Measurements from ENCODE around the gene PLXNA1. TPM values are rescaled to one million over a fixed set of nuclear protein-coding genes. Genes with fewer than 3 reads are reported as not detected.

The PLXNA1 gene
- total RNA-seq, 4 donors from 2014 or later: 19.7 to 27.5 (median 23.9) TPM

- 86% methylated on average over 1 of the region's 5 CpGs; no CpG with 5 or more reads in 1 of the 2 donors for WGBS, 2 donors
- peaks cover 0 to 12% (median 12%) of the 10 kb centered on the region in 3 donors for H3K9me3 ChIP-seq
- peaks cover 0 to 20% (median 0%) of the 10 kb centered on the region in 4 donors for H3K27me3 ChIP-seq
- no peaks in the 10 kb centered on the region for H3K36me3 ChIP-seq
- no peak overlapping the region for H3K4me3 ChIP-seq
- no peak for DNase-seq
- intact Hi-C loops (cut with DNase I): no loop called here
- peaks cover 0 to 16% (median 10%) of the 10 kb centered on the region in 3 donors for H3K4me1 ChIP-seq
- H3K27ac ChIP-seq: peak overlapping the region in 2 of 4 donors; percentile 36 to 70
- TF ChIP-seq POLR2A (IDR thresholded peaks at IDR 0.05) (no peak), CTCF (IDR thresholded peaks at IDR 0.05) (no peak)
These were observed 10.0 kb upstream of the PLXNA1 start for GRCh38 chr3:126972866-126973265.

- DNase-seq: no peak
- WGBS, 2 donors: 88 to 100% methylated on average over 1 of the region's 1 CpG
These were observed 9.1 kb upstream of the PLXNA1 start for GRCh38 chr3:126973814-126974213.

GRCh38 chr3:126974756-126975155, 8.2 kb upstream of the PLXNA1 start:
- Histone ChIP-seq H3K27me3 (peaks cover 0 to 20% (median 0%) of the 10 kb centered on the region in 4 donors), H3K4me3 (no peak overlapping the region), H3K4me1 (peaks cover 0 to 16% (median 10%) of the 10 kb centered on the region in 3 donors), H3K27ac (no peak overlapping the region), H3K36me3 (no peaks in the 10 kb centered on the region), H3K9me3 (peaks cover 0 to 12% (median 12%) of the 10 kb centered on the region in 3 donors)
- no peak for TF ChIP-seq CTCF (IDR thresholded peaks at IDR 0.05)
- no peak for TF ChIP-seq POLR2A (IDR thresholded peaks at IDR 0.05)
- 68 to 76% methylated on average over 3 of the region's 3 CpGs for WGBS, 2 donors
- intact Hi-C loops (cut with DNase I): no loop called here
- no peak for DNase-seq

More at GRCh38 chr3:126973814-126974213, 9.1 kb upstream of the PLXNA1 start:
- no peak overlapping the region for H3K4me3 ChIP-seq
- H3K27ac ChIP-seq: no peak overlapping the region
- H3K36me3 ChIP-seq: no peaks in the 10 kb centered on the region
- peaks cover 0 to 12% (median 12%) of the 10 kb centered on the region in 3 donors for H3K9me3 ChIP-seq
- H3K27me3 ChIP-seq: peaks cover 0 to 13% (median 0%) of the 10 kb centered on the region in 4 donors
- peaks cover 0 to 16% (median 10%) of the 10 kb centered on the region in 3 donors for H3K4me1 ChIP-seq
- intact Hi-C loops (cut with DNase I): no loop called here
- TF ChIP-seq CTCF (IDR thresholded peaks at IDR 0.05): no peak
- TF ChIP-seq POLR2A (IDR thresholded peaks at IDR 0.05): no peak

GRCh38 chr3:126976906-126977305, 6.0 kb upstream of the PLXNA1 start:
- H3K4me3 ChIP-seq: no peak overlapping the region
- peaks cover 0 to 17% (median 7%) of the 10 kb centered on the region in 3 donors for H3K4me1 ChIP-seq
- TF ChIP-seq POLR2A (IDR thresholded peaks at IDR 0.05) (no peak), CTCF (IDR thresholded peaks at IDR 0.05) (no peak)
- no peak for DNase-seq
- no peak overlapping the region for H3K27ac ChIP-seq
- peaks cover 0 to 22% (median 0%) of the 10 kb centered on the region in 4 donors for H3K27me3 ChIP-seq
- H3K36me3 ChIP-seq: no peaks in the 10 kb centered on the region
- 71 to 93% methylated on average over 1 to 3 of the region's 7 CpGs for WGBS, 2 donors
- H3K9me3 ChIP-seq: peaks cover 0 to 12% (median 12%) of the 10 kb centered on the region in 3 donors
- intact Hi-C loops (cut with DNase I): no loop called here

- peaks cover 6 to 17% (median 6%) of the 10 kb centered on the region in 3 donors for H3K4me1 ChIP-seq
- H3K36me3 ChIP-seq: no peaks in the 10 kb centered on the region
- TF ChIP-seq POLR2A (IDR thresholded peaks at IDR 0.05): no peak
- TF ChIP-seq CTCF (IDR thresholded peaks at IDR 0.05): no peak
- H3K27ac ChIP-seq: no peak overlapping the region
- 92 to 94% methylated on average over 2 to 4 of the region's 6 CpGs for WGBS, 2 donors
- H3K4me3 ChIP-seq: no peak overlapping the region
- peaks cover 0 to 12% (median 12%) of the 10 kb centered on the region in 3 donors for H3K9me3 ChIP-seq
- intact Hi-C loops (cut with DNase I): no loop called here
- peaks cover 0 to 13% (median 0%) of the 10 kb centered on the region in 4 donors for H3K27me3 ChIP-seq
- no peak for DNase-seq
These were observed 5.1 kb upstream of the PLXNA1 start for GRCh38 chr3:126977821-126978220.

Data from esophagus squamous epithelium (tissue), 5 donors.